ENCODE data around the gene C4orf51. TPM values are rescaled to one million over a fixed set of nuclear protein-coding genes. Genes with fewer than 3 reads are reported as not detected.

The C4orf51 gene
- total RNA-seq, 1 experiment from 2014 or later = not detected

DNA sequence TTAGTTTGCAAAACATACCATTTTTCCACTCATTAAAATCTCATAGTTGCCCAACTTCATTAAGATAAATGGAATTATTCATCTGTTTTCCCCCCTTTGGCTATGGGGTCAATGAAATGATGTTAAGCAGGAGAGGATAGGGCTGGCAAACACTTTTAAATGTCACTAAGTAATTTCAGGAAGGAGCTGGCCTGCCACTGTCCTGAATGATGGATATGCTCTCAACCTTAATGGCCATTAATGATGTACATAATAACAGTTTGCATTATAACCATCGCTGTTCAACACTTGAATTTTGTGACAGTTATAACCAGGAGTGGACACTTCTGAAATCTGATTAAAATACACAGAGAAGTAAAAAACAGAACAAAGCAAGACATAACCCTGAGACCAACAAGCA lies 77.2 kb downstream of the C4orf51 start:
- Histone ChIP-seq H3K4me3 (no peak overlapping the region), H3K27ac (no peak overlapping the region), H3K27me3 (no peaks in the 10 kb centered on the region), H3K36me3 (peaks cover 4% of the 10 kb centered on the region; the same call in 1 of the 2 replicates), H3K9me3 (replicated peaks) (no peaks in the 10 kb centered on the region), H3K4me1 (no peaks in the 10 kb centered on the region)
- DNase-seq = no peak

DNA sequence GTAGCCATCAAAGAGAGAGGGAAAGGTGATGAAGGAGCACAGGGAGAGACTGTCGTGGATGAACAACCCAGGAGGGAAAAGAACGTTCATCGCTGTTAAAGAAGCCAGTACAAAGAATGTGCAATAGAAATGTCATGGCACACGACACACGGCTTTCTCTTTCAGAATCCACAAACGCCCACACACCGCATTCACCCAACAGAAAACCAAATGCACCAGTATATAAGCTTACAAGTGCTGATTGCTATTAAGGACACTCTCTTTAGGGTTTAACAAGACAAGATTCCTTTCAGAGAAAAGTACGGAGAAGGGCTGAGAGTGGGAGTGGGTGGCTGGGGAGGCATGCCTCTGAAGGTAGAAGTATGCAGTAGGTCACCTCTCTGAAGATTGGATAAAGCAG lies 80.2 kb downstream of the C4orf51 start:
- Histone ChIP-seq H3K4me3 (no peak overlapping the region), H3K27me3 (no peaks in the 10 kb centered on the region), H3K27ac (no peak overlapping the region), H3K4me1 (no peaks in the 10 kb centered on the region), H3K9me3 (replicated peaks) (no peaks in the 10 kb centered on the region), H3K36me3 (peaks cover 15% of the 10 kb centered on the region)
- DNase-seq = no peak

DNA sequence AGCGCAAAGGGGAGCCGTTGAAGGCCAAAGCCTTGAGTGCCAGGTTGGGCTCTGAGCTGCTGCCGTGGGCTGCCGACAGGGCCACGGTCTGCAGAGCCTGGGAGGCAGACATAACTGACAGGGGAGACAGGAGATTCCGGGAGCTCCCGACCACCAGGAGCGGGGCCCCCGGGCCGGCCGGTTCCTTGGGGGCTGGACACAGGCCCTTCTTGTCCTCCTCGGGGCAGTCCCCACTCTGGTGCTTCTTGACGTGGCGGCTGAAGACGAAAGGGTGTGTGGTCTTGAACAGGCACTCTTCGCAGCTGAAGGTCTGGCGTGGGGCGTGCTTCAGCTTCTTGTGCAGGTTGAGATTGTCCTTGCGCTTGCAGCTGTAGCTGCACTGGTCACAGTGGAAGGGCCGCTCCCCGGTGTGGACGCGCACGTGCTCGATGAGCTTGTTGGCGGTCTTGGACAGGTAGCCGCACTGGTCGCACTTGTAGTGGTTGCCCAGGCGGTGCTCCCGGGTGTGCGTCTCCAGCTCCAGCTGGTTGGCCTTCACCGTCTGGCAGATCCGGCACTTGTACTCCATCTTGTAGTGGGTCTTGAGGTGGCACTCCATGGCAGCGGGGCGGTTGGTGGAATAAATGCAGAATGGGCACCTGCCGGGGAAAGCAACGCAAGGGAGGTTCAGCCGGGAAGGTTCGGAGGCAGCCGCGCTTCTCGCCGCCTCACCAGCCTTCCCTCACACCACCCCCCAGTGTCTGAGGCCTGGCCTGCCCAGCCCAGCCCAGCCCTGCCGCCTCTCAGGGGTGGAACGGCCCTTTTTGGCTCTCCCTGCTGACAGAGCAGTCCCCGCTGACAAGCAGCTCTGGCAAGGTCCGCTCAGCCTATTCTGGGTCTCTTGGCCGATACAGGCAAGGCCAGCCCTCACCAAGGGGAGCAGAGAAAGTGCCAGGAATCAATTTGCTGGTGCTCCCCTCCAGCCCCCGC lies 81.3 kb downstream of the C4orf51 start:
- no peak for DNase-seq
- no peaks in the 10 kb centered on the region for H3K9me3 ChIP-seq (replicated peaks)
- H3K4me3 ChIP-seq = no peak overlapping the region
- H3K4me1 ChIP-seq = no peaks in the 10 kb centered on the region
- H3K36me3 ChIP-seq = peaks cover 18% of the 10 kb centered on the region
- H3K27ac ChIP-seq = no peak overlapping the region
- no peaks in the 10 kb centered on the region for H3K27me3 ChIP-seq

DNA sequence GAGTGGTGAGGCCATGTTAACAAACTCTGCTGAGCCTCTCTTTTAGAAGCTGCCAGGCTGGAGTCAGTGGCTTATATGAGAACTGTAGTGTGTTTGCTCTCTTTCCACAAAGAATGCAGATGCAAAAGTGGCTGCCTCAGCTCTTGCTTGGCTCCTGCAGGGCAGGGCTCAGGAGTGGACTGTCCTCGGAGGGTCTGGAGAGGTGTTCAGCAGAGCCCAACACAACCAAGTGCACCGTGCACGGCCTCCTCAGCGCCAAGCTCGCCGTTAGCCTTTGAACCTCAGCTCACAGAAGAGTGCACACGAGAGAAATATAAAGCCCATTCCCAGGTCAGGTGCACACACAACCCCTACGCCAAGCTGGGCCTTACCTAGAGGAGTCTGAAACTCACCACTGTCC lies 82.8 kb downstream of the C4orf51 start:
- H3K36me3 ChIP-seq = peaks cover 18% of the 10 kb centered on the region
- no peak overlapping the region for H3K4me3 ChIP-seq
- no peak overlapping the region for H3K27ac ChIP-seq
- H3K4me1 ChIP-seq = no peaks in the 10 kb centered on the region
- no peaks in the 10 kb centered on the region for H3K27me3 ChIP-seq
- no peak for DNase-seq
- H3K9me3 ChIP-seq (replicated peaks) = no peaks in the 10 kb centered on the region; the same call in 1 of the 2 replicates

DNA sequence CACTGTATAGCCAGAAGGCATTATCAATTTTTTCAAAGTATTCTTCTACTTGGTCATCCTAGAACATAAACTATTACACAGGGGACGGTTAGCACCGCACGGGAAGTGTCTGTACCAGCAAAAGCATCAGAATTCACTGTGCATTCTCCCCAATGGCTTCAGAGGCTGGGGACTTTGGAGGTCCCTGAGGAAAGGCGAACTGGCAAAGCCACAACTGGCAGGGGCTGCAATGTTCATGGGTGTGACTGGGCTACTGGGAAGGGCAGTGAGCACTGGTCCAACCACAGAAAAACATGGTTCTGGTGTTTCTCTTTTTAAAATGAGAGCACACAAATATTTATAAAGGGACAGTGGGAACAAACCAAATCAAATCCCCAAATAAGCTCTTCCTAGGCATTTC lies 83.5 kb downstream of the C4orf51 start:
- DNase-seq = no peak
- no peak overlapping the region for H3K27ac ChIP-seq
- H3K4me3 ChIP-seq = no peak overlapping the region
- H3K9me3 ChIP-seq (replicated peaks) = no peaks in the 10 kb centered on the region; the same call in 1 of the 2 replicates
- no peaks in the 10 kb centered on the region for H3K27me3 ChIP-seq
- peaks cover 18% of the 10 kb centered on the region for H3K36me3 ChIP-seq
- H3K4me1 ChIP-seq = no peaks in the 10 kb centered on the region

DNA sequence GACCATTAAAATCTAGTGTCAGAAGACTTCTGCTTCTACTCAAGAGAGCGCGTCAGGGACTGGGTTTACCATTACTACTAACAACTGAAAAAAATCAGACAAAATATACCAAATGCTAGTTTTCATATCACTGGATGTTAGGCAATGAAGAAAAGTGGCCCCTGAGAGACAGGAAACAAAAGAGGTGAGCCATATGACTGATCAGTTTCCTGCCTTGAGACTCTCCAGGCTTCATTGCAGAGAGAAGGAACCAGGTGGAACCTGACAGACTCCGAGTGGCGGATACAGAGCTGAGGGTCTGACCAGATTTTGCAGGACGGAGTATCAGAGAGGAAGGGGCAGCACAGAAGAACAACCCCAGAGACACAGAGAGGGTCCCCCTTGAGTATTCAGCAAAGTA lies 86.3 kb downstream of the C4orf51 start:
- H3K27me3 ChIP-seq = no peaks in the 10 kb centered on the region
- H3K36me3 ChIP-seq = peaks cover 14% of the 10 kb centered on the region
- H3K9me3 ChIP-seq (replicated peaks) = no peaks in the 10 kb centered on the region; the same call in 1 of the 2 replicates
- DNase-seq = no peak
- no peak overlapping the region for H3K27ac ChIP-seq
- H3K4me3 ChIP-seq = no peak overlapping the region
- no peaks in the 10 kb centered on the region for H3K4me1 ChIP-seq

DNA sequence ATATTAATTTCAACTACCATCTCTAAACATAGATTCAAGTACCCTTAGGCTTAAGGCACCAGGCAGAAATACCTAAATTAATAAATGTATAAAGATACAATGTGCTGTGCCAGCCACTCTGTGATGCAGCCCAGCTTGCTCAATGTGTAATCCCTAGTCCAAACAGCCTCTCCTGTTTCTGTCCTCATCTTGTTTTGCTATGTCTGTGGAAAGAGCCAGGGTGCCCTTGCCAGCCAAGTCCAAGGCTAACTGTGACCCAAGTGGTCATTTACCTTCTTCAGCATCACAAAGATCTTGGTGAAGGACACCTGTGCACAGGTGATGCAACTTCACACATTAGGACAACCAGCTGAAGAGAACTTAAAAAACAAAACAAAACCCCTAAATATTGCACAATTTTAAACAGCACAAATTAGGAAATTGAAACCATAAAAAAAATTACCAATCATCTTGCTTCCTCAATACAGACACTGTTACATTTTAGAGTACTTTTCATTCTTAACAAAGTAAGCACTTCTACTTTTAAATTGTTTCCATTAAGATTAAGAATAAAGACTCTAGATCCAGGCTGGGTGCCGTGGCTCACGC lies 89.6 kb downstream of the C4orf51 start:
- no peaks in the 10 kb centered on the region for H3K4me1 ChIP-seq
- peaks cover 12% of the 10 kb centered on the region for H3K36me3 ChIP-seq
- no peak for DNase-seq
- no peak overlapping the region for H3K27ac ChIP-seq
- H3K4me3 ChIP-seq = no peak overlapping the region
- H3K27me3 ChIP-seq = no peaks in the 10 kb centered on the region
- H3K9me3 ChIP-seq (replicated peaks) = no peaks in the 10 kb centered on the region; the same call in 1 of the 2 replicates

DNA sequence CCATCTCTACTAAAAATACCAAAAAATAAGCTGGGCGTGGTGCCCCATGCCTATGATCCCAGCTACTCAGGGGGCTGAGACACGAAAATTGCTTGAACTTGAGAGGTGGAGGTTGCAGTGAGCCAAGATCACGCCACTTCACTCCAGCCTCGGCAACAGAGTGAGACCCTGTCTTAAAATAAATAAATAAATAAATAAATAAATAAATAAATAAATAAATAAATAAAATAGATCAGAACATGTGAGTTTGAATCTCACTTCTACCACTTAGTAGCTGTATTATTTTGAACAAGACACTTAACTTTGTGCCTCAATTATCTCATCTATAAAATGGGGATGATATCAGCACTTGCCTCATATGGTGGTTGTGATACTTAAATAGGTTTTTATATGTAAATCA lies 90.2 kb downstream of the C4orf51 start:
- H3K4me1 ChIP-seq = no peaks in the 10 kb centered on the region
- peaks cover 9% of the 10 kb centered on the region; the same call in 1 of the 2 replicates for H3K36me3 ChIP-seq
- H3K9me3 ChIP-seq (replicated peaks) = no peaks in the 10 kb centered on the region; the same call in 1 of the 2 replicates
- DNase-seq = no peak
- H3K4me3 ChIP-seq = no peak overlapping the region
- H3K27me3 ChIP-seq = no peaks in the 10 kb centered on the region
- H3K27ac ChIP-seq = no peak overlapping the region

DNA sequence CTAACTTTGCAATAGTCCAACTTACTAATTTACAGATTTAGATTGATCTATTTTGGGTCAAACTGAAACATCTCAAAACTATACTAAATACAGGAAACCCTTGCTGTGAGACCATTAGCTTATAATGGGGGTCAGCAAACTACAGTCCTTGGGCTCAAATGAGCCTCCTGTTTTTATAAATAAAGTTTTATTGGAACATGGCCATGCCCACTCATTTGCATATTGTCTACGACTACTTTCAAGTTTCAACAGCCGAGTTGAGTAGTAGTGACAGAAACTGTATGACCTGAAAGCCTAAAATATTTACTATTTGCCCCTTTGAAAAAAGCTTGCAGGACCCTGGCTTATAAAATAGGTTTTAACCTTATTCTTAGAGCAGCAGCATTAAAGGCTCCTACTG lies 92.4 kb downstream of the C4orf51 start:
- H3K9me3 ChIP-seq (replicated peaks) = no peaks in the 10 kb centered on the region; the same call in 1 of the 2 replicates
- DNase-seq = no peak
- H3K4me3 ChIP-seq = no peak overlapping the region
- no peaks in the 10 kb centered on the region for H3K27me3 ChIP-seq
- H3K27ac ChIP-seq = no peak overlapping the region
- H3K36me3 ChIP-seq = peaks cover 8% of the 10 kb centered on the region; the same call in 1 of the 2 replicates
- no peaks in the 10 kb centered on the region for H3K4me1 ChIP-seq

DNA sequence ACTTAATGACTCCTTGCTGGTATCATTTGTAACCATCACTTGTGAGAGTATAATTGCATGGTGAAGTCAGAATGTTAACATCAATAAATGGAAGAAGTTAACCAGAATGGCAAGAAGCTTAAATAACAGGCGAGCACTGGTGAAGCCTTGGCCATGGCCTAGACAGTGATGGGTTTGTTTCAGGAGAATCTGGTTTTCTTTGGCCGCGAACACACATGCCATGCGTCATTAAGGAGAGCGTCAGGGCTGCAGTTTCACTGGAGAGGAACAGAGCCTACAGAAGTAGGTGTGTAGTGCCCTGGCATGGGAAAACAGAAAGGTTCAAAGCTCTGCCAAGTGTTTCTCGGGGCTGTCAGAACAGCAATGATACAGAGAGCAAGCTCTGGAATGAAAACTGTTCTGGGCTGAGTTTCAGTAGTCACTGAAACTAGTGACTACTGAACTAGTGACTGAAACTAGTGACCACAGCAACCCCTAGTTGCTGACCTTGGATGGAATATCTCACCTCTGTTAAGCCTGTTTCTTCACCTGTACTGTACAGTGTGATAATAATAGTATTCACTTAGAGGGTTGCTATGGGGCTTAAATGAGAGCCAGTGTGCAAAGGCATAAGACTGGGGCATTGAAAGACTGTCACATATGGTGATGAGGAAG lies 93.8 kb downstream of the C4orf51 start:
- H3K36me3 ChIP-seq = peaks cover 9% of the 10 kb centered on the region

DNA sequence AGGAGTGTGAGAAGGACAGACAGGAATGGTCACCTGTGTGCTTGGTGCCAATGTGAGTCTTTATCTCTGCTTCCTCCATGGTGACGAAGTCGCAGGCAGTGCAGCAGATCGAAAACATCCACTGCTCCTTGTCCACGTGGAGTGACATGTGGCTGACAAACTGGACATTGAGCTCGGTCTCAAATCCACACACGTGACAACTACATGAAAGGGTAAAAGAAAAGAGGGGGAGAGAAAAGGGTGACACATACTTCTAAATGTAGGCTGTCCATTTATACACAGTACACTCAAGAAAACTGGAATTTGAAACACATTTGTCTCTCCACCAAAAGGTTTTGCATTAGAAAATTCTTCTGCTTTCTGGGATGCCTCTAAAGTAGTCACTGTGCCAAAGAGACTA lies 94.5 kb downstream of the C4orf51 start:
- Histone ChIP-seq H3K4me3 (no peak overlapping the region), H3K4me1 (no peaks in the 10 kb centered on the region), H3K9me3 (replicated peaks) (no peaks in the 10 kb centered on the region), H3K27ac (no peak overlapping the region), H3K27me3 (no peaks in the 10 kb centered on the region), H3K36me3 (peaks cover 12% of the 10 kb centered on the region)
- no peak for DNase-seq

More for the DNA sequence above, 93.8 kb downstream of the C4orf51 start:
- Histone ChIP-seq H3K4me1 (no peaks in the 10 kb centered on the region), H3K4me3 (no peak overlapping the region), H3K9me3 (replicated peaks) (no peaks in the 10 kb centered on the region), H3K27me3 (no peaks in the 10 kb centered on the region), H3K27ac (no peak overlapping the region)
- no peak for DNase-seq

DNA sequence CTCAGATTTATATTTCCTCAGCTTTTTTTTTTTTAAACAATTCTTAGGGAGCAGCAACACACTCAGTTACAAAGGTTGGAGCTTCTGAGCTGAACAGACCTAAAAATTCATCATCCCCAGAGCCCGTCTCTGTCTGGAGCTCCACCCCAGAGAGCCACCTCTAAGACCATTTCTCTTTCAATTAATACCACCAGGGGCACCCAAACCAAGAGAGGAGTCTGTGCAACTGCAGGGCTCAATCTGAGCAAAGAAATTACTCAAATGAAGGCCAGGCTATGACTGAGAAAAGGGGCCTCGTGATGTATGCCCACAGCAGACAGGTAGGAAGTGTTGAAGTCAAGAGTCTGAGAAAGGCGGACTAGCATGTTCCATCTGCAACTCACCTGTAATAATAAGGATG lies 95.5 kb downstream of the C4orf51 start:
- Histone ChIP-seq H3K27ac (no peak overlapping the region), H3K36me3 (peaks cover 12% of the 10 kb centered on the region), H3K27me3 (no peaks in the 10 kb centered on the region), H3K4me3 (no peak overlapping the region), H3K4me1 (no peaks in the 10 kb centered on the region), H3K9me3 (replicated peaks) (no peaks in the 10 kb centered on the region)
- DNase-seq = no peak

DNA sequence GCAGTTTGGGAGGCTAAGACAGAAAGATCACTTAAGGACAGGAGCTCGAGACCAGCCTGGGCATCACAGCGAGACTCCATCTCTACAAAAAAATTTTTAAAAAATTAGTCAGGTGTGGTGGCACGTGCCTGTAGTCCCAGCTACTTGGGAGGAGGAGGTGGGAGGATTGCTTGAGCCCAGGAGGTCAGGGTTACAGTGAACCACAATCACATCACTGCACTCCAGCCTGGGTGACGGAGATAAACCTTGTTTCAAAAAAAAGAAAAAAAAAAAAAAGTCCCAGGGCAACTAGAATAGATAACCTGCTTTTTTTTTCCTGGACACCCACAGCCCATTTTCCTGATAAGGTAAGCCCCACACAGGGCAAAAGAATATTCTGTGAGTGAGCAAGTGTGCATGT lies 96.3 kb downstream of the C4orf51 start:
- H3K4me3 ChIP-seq = no peak overlapping the region
- H3K27me3 ChIP-seq = no peaks in the 10 kb centered on the region
- no peak for DNase-seq
- H3K27ac ChIP-seq = no peak overlapping the region
- H3K9me3 ChIP-seq (replicated peaks) = no peaks in the 10 kb centered on the region
- H3K4me1 ChIP-seq = no peaks in the 10 kb centered on the region
- peaks cover 12% of the 10 kb centered on the region for H3K36me3 ChIP-seq

DNA sequence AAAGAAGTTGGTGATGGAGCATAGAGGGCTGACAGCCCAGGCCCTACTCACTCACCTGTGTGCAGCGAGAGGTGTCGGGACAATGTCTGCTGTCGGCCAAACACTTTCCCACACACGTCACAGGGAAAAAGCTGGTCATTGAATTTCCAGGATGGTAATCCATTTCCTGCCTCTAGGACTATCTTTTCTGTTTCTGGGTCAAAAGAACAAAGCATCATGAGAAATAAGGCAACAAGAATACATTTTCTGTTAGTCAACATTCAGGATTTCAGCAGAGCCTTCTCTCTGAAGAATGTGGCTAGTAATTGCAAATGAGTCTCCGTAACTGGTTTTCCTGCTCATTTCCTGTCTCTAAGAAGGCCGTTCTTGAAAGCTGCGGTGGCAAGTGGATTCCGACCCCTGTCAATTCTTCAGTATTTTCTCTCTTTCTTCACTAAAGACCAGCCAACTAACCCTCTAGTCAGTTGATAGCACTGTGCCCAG lies 99.4 kb downstream of the C4orf51 start:
- no peak for DNase-seq
- H3K27me3 ChIP-seq = no peaks in the 10 kb centered on the region
- no peak overlapping the region for H3K27ac ChIP-seq
- peaks cover 9% of the 10 kb centered on the region for H3K36me3 ChIP-seq
- H3K9me3 ChIP-seq (replicated peaks) = no peaks in the 10 kb centered on the region
- H3K4me1 ChIP-seq = no peaks in the 10 kb centered on the region
- H3K4me3 ChIP-seq = no peak overlapping the region

DNA sequence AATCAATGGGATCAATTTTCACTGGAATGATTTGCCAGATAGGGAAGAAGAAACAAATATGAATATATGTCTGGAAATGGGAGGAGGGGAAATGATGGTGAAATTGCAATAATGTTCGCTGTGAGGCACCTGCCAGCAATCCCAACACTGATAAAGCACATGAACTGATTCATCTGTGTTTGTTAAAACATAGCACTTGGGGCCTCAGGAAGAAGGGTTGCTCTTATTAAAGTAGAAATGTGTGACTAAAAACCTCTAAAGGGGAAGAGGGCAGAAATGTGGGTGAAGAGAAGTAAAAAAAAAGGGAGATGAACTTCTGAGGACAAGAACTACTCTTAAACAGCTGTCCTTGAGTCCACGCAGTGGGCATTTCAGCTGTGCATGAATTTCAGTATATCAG lies 101.4 kb downstream of the C4orf51 start:
- no peak overlapping the region for H3K27ac ChIP-seq
- no peak overlapping the region for H3K4me3 ChIP-seq
- no peaks in the 10 kb centered on the region for H3K27me3 ChIP-seq
- no peak for DNase-seq
- H3K36me3 ChIP-seq = peaks cover 7% of the 10 kb centered on the region
- H3K4me1 ChIP-seq = no peaks in the 10 kb centered on the region
- no peaks in the 10 kb centered on the region for H3K9me3 ChIP-seq (replicated peaks)
